ENCODE data around the gene SCFD2.

SCFD2 gene

GRCh38 chr4:53118676-53119075, 247.2 kb downstream of the SCFD2 start:
- no peak for DNase-seq

GRCh38 chr4:53116954-53117353, 248.9 kb downstream of the SCFD2 start:
- no peak for DNase-seq

- DNase-seq = no peak
Observed at GRCh38 chr4:53113431-53114225, 252.2 kb downstream of the SCFD2 start.

GRCh38 chr4:53105313-53105712, 260.5 kb downstream of the SCFD2 start:
- no peak for DNase-seq

- no peak for DNase-seq
Observed at GRCh38 chr4:53103481-53103880, 262.4 kb downstream of the SCFD2 start.

- DNase-seq = no peak
Observed at GRCh38 chr4:53101191-53101581, 264.7 kb downstream of the SCFD2 start.

GRCh38 chr4:53100501-53101190, 265.2 kb downstream of the SCFD2 start:
- DNase-seq = no peak

GRCh38 chr4:53098681-53099121, 267.2 kb downstream of the SCFD2 start:
- DNase-seq = no peak

GRCh38 chr4:53094040-53094439, 271.8 kb downstream of the SCFD2 start:
- DNase-seq = no peak

- DNase-seq = peak in 2 of 56 donors; percentile 5 to 14
Observed at GRCh38 chr4:53089936-53090729, 275.7 kb downstream of the SCFD2 start.

- DNase-seq = no peak
Observed at GRCh38 chr4:53088152-53088551, 277.7 kb downstream of the SCFD2 start.

GRCh38 chr4:53076374-53076958, 289.4 kb downstream of the SCFD2 start:
- no peak for DNase-seq

- no peak for DNase-seq
Observed at GRCh38 chr4:53075162-53075785, 290.6 kb downstream of the SCFD2 start.

- no peak for DNase-seq
Observed at GRCh38 chr4:53068755-53069330, 297.0 kb downstream of the SCFD2 start.

- no peak for DNase-seq
Observed at GRCh38 chr4:53067125-53067802, 298.6 kb downstream of the SCFD2 start.

GRCh38 chr4:53066155-53066554, 299.7 kb downstream of the SCFD2 start:
- no peak for DNase-seq

- no peak for DNase-seq
Observed at GRCh38 chr4:53064609-53065008, 301.3 kb downstream of the SCFD2 start.

GRCh38 chr4:53061091-53061850, 304.6 kb downstream of the SCFD2 start:
- DNase-seq = no peak

GRCh38 chr4:53060278-53060677, 305.6 kb downstream of the SCFD2 start:
- no peak for DNase-seq
